ENCODE measurements around the gene PES1. TPM values are rescaled to one million over a fixed set of nuclear protein-coding genes. Genes with fewer than 3 reads are reported as not detected.

PES1 gene
- total and polyA plus RNA-seq, 8 donors, result 22.8 to 94.5 (median 47.1) TPM

DNA sequence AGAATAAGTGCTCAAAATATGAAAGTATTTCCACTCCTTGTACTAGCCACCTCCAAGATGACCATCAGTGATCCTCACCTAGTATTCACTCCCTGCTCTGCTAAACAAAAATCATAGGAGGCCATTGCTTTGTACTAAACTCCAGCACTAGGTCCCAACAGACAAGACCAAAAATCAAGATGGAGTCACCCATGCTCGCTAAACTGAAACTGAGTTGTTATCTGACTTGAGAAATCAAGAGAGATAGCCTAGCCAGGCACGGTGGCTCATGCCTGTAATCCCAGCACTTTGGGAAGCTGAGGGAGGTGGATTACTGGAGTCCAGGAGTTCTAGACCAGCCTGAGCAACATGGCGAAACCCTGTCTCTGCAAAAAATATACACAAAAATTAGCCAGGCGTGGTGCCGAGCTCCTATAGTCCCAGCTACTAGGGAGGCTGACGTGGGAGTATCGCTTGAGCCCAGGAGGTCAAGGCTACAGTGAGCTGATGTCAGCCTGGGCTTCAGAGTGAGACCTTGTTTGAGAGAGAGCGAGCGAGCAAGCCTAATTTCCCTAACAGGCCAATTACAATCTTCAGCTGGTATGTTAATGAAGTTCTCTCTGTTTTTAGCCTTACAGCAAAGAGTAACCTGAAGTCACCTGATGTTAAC, 54.5 kb downstream of the PES1 start:
- Histone ChIP-seq H3K27me3 (peaks cover 0 to 10% (median 6%) of the 10 kb centered on the region in 3 donors), H3K27ac (no peak overlapping the region), H3K4me3 (no peak overlapping the region), H3K36me3 (no peaks in the 10 kb centered on the region), H3K9me3 (no peaks in the 10 kb centered on the region), H3K4me1 (peaks cover 6 to 10% (median 6%) of the 10 kb centered on the region in 4 donors)
- no peak for TF ChIP-seq POLR2AphosphoS5 (IDR thresholded peaks at IDR 0.05)
- no peak for TF ChIP-seq POLR2A (IDR thresholded peaks at IDR 0.05)
- no peak for TF ChIP-seq EP300 (IDR thresholded peaks at IDR 0.05)
- TF ChIP-seq, protein P1, sequence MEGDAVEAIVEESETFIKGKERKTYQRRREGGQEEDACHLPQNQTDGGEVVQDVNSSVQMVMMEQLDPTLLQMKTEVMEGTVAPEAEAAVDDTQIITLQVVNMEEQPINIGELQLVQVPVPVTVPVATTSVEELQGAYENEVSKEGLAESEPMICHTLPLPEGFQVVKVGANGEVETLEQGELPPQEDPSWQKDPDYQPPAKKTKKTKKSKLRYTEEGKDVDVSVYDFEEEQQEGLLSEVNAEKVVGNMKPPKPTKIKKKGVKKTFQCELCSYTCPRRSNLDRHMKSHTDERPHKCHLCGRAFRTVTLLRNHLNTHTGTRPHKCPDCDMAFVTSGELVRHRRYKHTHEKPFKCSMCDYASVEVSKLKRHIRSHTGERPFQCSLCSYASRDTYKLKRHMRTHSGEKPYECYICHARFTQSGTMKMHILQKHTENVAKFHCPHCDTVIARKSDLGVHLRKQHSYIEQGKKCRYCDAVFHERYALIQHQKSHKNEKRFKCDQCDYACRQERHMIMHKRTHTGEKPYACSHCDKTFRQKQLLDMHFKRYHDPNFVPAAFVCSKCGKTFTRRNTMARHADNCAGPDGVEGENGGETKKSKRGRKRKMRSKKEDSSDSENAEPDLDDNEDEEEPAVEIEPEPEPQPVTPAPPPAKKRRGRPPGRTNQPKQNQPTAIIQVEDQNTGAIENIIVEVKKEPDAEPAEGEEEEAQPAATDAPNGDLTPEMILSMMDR (IDR thresholded peaks at IDR 0.05), result no peak
- WGBS, 5 donors, result 77 to 93% (median 82%) methylated on average over 8 to 9 of the region's 9 CpGs
- intact Hi-C loops (cut with DNase I; ENCODE audit: low total_unique reads), result no loop called here
- DNase-seq, result no peak

DNA sequence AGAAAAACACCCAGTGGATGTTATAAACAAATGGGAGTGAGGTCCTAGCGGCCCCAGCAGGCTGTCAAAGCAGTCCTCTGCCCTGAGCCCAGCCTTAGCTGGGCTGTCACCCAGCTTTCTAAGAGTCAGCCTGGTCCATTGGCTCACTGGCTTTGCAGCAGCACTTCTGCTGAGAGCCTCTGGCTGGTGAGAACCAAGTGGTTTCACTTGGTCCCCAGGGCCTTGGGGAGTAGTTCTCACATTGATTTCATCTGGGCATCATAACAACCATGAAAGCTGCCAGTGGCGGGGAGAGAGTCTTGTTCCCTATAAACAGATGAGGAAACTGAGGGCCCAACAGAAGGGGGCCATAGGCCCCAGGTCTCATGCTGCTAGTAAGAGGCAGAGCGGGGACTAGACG, 56.5 kb downstream of the PES1 start:
- Histone ChIP-seq H3K4me1 (no peaks in the 10 kb centered on the region), H3K4me3 (no peak overlapping the region), H3K27ac (no peak overlapping the region), H3K36me3 (no peaks in the 10 kb centered on the region), H3K9me3 (no peaks in the 10 kb centered on the region), H3K27me3 (no peaks in the 10 kb centered on the region)
- WGBS, 5 donors, result 80 to 96% (median 91%) methylated on average over 4 of the region's 4 CpGs
- TF ChIP-seq, protein P1 (IDR thresholded peaks at IDR 0.05), result no peak
- TF ChIP-seq EP300 (IDR thresholded peaks at IDR 0.05) (no peak), POLR2AphosphoS5 (IDR thresholded peaks at IDR 0.05) (no peak), POLR2A (IDR thresholded peaks at IDR 0.05) (no peak)
- intact Hi-C loops (cut with DNase I; ENCODE audit: low total_unique reads), result no loop called here
- no peak for DNase-seq

DNA sequence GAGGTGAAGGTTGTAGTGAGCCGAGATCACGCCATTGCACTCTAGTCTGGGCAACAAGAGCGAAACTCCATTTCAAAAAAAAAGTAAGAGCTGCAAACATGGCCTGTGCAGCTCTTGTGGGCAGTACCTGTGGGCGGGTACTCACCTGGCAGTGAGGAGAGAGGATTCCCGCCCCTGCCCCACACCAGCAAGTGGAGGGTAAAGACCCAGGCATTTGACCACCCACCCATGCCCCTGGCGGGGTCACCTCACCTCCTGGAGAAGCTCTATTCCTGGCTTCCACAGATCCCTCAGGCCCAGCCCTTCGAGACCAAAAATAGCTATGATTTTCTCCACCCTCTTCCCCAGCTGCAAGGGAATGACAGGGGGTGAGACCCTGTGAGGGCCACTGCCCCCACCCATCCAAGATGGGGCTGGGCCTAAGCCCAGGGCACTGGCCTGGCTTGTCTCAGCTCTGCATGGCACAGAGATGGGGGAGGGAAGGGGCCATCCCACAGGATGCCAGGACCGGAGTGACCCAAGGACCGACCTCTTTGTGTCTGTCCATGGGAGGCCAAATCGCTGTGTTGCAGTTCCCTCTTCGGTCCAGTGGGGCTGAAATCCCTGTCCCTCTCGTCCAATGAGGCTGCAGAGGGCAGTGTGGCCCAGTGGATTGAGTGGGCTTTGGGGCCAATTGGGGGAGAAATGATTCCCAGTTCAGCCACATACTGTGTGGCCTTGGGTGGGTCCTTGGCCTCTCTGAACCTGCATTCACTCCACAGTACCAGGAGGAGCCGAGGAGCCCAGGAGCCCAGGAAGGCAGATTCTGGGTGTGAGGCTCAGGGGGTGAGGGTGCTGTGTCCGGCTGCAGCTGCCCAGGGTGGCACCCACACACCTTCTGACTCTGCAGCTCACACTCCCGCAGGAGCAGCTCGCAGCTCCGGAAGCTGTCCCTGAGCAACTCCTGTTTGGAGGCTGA, 59.8 kb downstream of the PES1 start:
- Histone ChIP-seq H3K9me3 (no peaks in the 10 kb centered on the region), H3K27me3 (no peaks in the 10 kb centered on the region), H3K36me3 (no peaks in the 10 kb centered on the region), H3K27ac (no peak overlapping the region), H3K4me3 (no peak overlapping the region), H3K4me1 (no peaks in the 10 kb centered on the region)
- intact Hi-C loops (cut with DNase I; ENCODE audit: low total_unique reads), result no loop called here
- no peak for DNase-seq
- no peak for TF ChIP-seq EP300 (IDR thresholded peaks at IDR 0.05)
- no peak for TF ChIP-seq POLR2AphosphoS5 (IDR thresholded peaks at IDR 0.05)
- TF ChIP-seq, protein P1 (IDR thresholded peaks at IDR 0.05), result no peak
- no peak for TF ChIP-seq POLR2A (IDR thresholded peaks at IDR 0.05)
- 88 to 95% (median 90%) methylated on average over 10 to 17 of the region's 17 CpGs for WGBS, 5 donors

DNA sequence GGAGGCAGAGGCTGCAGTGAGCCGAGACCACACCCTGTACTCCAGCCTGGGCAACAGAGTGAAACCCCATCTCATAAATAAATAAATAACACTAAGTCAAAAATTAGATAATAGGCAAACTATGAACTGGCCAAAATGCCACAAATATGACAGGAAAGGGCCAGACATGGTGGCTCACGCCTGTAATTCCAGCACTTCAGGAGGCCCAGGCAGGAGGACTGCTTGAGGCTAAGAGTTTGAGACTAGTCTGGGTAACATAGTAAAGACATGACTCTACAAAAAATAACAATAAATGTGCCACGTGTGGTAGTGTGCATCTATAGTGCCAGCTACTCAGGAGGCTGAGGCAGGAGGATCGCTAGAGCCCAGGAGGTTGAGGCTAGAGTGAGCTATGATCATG, 65.1 kb downstream of the PES1 start:
- no peak overlapping the region for H3K4me3 ChIP-seq
- no peaks in the 10 kb centered on the region for H3K36me3 ChIP-seq
- no peak for TF ChIP-seq EP300 (IDR thresholded peaks at IDR 0.05)
- TF ChIP-seq POLR2AphosphoS5 (IDR thresholded peaks at IDR 0.05), result no peak
- TF ChIP-seq, protein P1 (IDR thresholded peaks at IDR 0.05), result no peak
- no peak for TF ChIP-seq POLR2A (IDR thresholded peaks at IDR 0.05)
- DNase-seq, result no peak
- no peaks in the 10 kb centered on the region for H3K4me1 ChIP-seq
- H3K27ac ChIP-seq, result no peak overlapping the region
- H3K9me3 ChIP-seq, result no peaks in the 10 kb centered on the region
- H3K27me3 ChIP-seq, result no peaks in the 10 kb centered on the region
- 82 to 90% (median 89%) methylated on average over 4 of the region's 4 CpGs for WGBS, 5 donors
- intact Hi-C loops (cut with DNase I; ENCODE audit: low total_unique reads), result no loop called here
